HepG2 (cell line): ENCODE data around the gene HEATR5B. TPM values are rescaled to one million over a fixed set of nuclear protein-coding genes. Genes with fewer than 3 reads are reported as not detected.
A peak's percentile ranks its signal among the peaks of the same experiment; 100 is the strongest.

Experiments
- ATF1 ChIP-seq: IDR thresholded peaks from 2 replicates; pipeline ENCODE4 v1.6.1; 2016; ENCODE audit warnings: mild to moderate bottlenecking, control low read depth
- BORCS8-MEF2B ChIP-seq: sonication (generic); formaldehyde crosslinking; IDR thresholded peaks from 2 replicates; pipeline ENCODE4 v1.8.0; 2022; ENCODE audit warnings: mild to moderate bottlenecking, missing genetic modification reagents
- CAMTA2 ChIP-seq: sonication (generic); formaldehyde crosslinking; IDR thresholded peaks from 2 replicates; pipeline ENCODE4 v1.4.0; 2020; ENCODE audit warnings: mild to moderate bottlenecking, missing genetic modification reagents, borderline replicate concordance
- DMTF1 ChIP-seq: sonication (generic); formaldehyde crosslinking; IDR thresholded peaks from 2 replicates; pipeline ENCODE4 v1.4.0; 2020; ENCODE audit warnings: mild to moderate bottlenecking, missing genetic modification reagents
- GFI1 ChIP-seq: sonication (generic); formaldehyde crosslinking; IDR thresholded peaks from 2 replicates; pipeline ENCODE4 v1.5.0; 2020; ENCODE audit warnings: missing genetic modification reagents, mild to moderate bottlenecking, borderline replicate concordance
- MED13 ChIP-seq: sonication (generic); formaldehyde crosslinking; IDR thresholded peaks from 2 replicates; pipeline ENCODE4 v1.5.0; 2020; ENCODE audit warnings: missing genetic modification reagents
- MEF2D ChIP-seq: sonication (generic); formaldehyde crosslinking; IDR thresholded peaks from 2 replicates; pipeline ENCODE4 v1.5.1; 2020; ENCODE audit warnings: mild to moderate bottlenecking, missing genetic modification reagents
- NCOA2 ChIP-seq: sonication (generic); formaldehyde crosslinking; IDR thresholded peaks from 2 replicates; pipeline ENCODE4 v1.8.0; 2022; ENCODE audit warnings: inconsistent platforms
- PHF20 ChIP-seq: sonication (generic); formaldehyde crosslinking; IDR thresholded peaks from 2 replicates; pipeline ENCODE4 v1.5.0; 2020; ENCODE audit warnings: mild to moderate bottlenecking, missing genetic modification reagents
- PITX1 ChIP-seq: sonication (generic); formaldehyde crosslinking; IDR thresholded peaks from 2 replicates; pipeline ENCODE4 v1.5.1; 2020; ENCODE audit warnings: mild to moderate bottlenecking, missing genetic modification reagents
- SIN3A ChIP-seq: IDR thresholded peaks from 2 replicates; pipeline ENCODE4 v1.6.1; 2011; ENCODE audit warnings: low read depth, mild to moderate bottlenecking, control low read depth, low read length, borderline replicate concordance
- THYN1 ChIP-seq: sonication (generic); formaldehyde crosslinking; IDR thresholded peaks from 2 replicates; pipeline ENCODE4 v1.8.1; 2023; ENCODE audit warnings: low read depth, mild to moderate bottlenecking, moderate library complexity, missing genetic modification reagents, borderline replicate concordance
- ZBTB42 ChIP-seq: sonication (generic); formaldehyde crosslinking; IDR thresholded peaks from 2 replicates; pipeline ENCODE4 v1.5.0; 2020; ENCODE audit warnings: mild to moderate bottlenecking, missing genetic modification reagents
- ZFP1 ChIP-seq: IDR thresholded peaks from 2 replicates; pipeline ENCODE4 v1.6.1; 2016
- ZNF574 ChIP-seq: sonication (generic); formaldehyde crosslinking; IDR thresholded peaks from 2 replicates; pipeline ENCODE4 v1.4.0; 2020; ENCODE audit warnings: missing genetic modification reagents
- ZSCAN30 ChIP-seq: sonication (generic); formaldehyde crosslinking; IDR thresholded peaks from 2 replicates; pipeline ENCODE4 v1.5.0; 2020; ENCODE audit warnings: mild to moderate bottlenecking, missing genetic modification reagents
- ZSCAN31 ChIP-seq: sonication (generic); formaldehyde crosslinking; IDR thresholded peaks from 2 replicates; pipeline ENCODE4 v1.5.0; 2020; ENCODE audit warnings: low read depth, mild to moderate bottlenecking, missing genetic modification reagents
- polyA plus RNA-seq, 8 experiments: library from polyadenylated mRNA; depleted of rRNA in 3 of 8; stranded (reverse) in 7 of 8; unstranded in 1 of 8; fragments of >200 nt; fragmentation: Illumina TruSeq in 4 of 8; extraction: Trizol in 4 of 8; gene quantifications; 2 replicates each; pipeline versions ENCODE4 v1.2.1 to v1.2.3, GENCODE V29; 2011 to 2016; ENCODE audit warnings: low read depth in 4 of 8, missing spikeins in 1 of 8, mixed read lengths in 1 of 8; ENCODE audit not compliant: insufficient read depth in 1 of 8
- total RNA-seq, 5 experiments: library from RNA; depleted of rRNA; stranded (reverse); fragments of >200 nt; fragmentation: Illumina TruSeq; extraction: Trizol; gene quantifications; 2 replicates each; pipeline ENCODE4 v1.2.3, GENCODE V29; 2016; ENCODE audit warnings: low read depth in 1 of 5
- TF ChIP-seq, protein P1 (sequence below): sonication (generic); formaldehyde crosslinking; IDR thresholded peaks from 2 replicates; pipeline ENCODE4 v1.9.0; 2022; ENCODE audit warnings: low read depth, missing genetic modification reagents
- TF ChIP-seq, protein P2 (sequence below): sonication (generic); formaldehyde crosslinking; IDR thresholded peaks from 2 replicates; pipeline ENCODE4 v1.4.0; 2020; ENCODE audit warnings: mild to moderate bottlenecking, missing genetic modification reagents
- TF ChIP-seq, protein P3 (sequence below): sonication (generic); formaldehyde crosslinking; IDR thresholded peaks from 2 replicates; pipeline ENCODE4 v1.4.0; 2020; ENCODE audit warnings: missing genetic modification reagents, borderline replicate concordance

HEATR5B gene
- total and polyA plus RNA-seq, 2 of the 13 experiments (the other 11 are each of a cell fraction or from before 2014, with no cell fraction given) = 12.7 to 16.3 TPM

GRCh38 chr2:37083873-37084794, at the start of gene HEATR5B, which contains the start of gene GPATCH11 (continued):
- TF ChIP-seq, protein P1, sequence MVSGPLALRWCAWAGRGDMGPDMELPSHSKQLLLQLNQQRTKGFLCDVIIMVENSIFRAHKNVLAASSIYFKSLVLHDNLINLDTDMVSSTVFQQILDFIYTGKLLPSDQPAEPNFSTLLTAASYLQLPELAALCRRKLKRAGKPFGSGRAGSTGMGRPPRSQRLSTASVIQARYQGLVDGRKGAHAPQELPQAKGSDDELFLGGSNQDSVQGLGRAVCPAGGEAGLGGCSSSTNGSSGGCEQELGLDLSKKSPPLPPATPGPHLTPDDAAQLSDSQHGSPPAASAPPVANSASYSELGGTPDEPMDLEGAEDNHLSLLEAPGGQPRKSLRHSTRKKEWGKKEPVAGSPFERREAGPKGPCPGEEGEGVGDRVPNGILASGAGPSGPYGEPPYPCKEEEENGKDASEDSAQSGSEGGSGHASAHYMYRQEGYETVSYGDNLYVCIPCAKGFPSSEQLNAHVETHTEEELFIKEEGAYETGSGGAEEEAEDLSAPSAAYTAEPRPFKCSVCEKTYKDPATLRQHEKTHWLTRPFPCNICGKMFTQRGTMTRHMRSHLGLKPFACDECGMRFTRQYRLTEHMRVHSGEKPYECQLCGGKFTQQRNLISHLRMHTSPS (CRISPR knock-in tag) = peak; percentile 75; the same call in 1 of the 2 replicates
- TF ChIP-seq ZSCAN30 (CRISPR knock-in tag) (no peak), PITX1 (CRISPR knock-in tag) (0 out of 2 replicates have a peak, but pooled peaks have one; percentile 13), SIN3A (no peak), GFI1 (CRISPR knock-in tag) (peak; percentile 51; the same call in 1 of the 2 replicates), BORCS8-MEF2B (CRISPR knock-in tag) (peak; percentile 48; the same call in 1 of the 2 replicates), MEF2D (CRISPR knock-in tag) (peak; percentile 79), ZNF574 (CRISPR knock-in tag) (peak; percentile 89), DMTF1 (CRISPR knock-in tag) (peak; percentile 96; the same call in 1 of the 2 replicates), ATF1 (CRISPR knock-in tag) (no peak), CAMTA2 (CRISPR knock-in tag) (peak; percentile 95; the same call in 1 of the 2 replicates), ZFP1 (0 out of 2 replicates have a peak, but pooled peaks have one; percentile 18), ZSCAN31 (peak; percentile 84), PHF20 (peak; percentile 84), THYN1 (CRISPR knock-in tag) (no peak), MED13 (CRISPR knock-in tag) (peak; percentile 71; the same call in 1 of the 2 replicates), ZBTB42 (CRISPR knock-in tag) (no peak), NCOA2 (peak; percentile 47; the same call in 1 of the 2 replicates)
- TF ChIP-seq, protein P2, sequence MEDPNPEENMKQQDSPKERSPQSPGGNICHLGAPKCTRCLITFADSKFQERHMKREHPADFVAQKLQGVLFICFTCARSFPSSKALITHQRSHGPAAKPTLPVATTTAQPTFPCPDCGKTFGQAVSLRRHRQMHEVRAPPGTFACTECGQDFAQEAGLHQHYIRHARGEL (CRISPR knock-in tag) = 0 out of 2 replicates have a peak, but pooled peaks have one; percentile 53
- TF ChIP-seq, protein P3, sequence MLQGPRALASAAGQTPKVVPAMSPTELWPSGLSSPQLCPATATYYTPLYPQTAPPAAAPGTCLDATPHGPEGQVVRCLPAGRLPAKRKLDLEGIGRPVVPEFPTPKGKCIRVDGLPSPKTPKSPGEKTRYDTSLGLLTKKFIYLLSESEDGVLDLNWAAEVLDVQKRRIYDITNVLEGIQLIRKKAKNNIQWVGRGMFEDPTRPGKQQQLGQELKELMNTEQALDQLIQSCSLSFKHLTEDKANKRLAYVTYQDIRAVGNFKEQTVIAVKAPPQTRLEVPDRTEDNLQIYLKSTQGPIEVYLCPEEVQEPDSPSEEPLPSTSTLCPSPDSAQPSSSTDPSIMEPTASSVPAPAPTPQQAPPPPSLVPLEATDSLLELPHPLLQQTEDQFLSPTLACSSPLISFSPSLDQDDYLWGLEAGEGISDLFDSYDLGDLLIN (CRISPR knock-in tag) = no peak
